Measurements from ENCODE around the gene KIF4A.

KIF4A gene

DNA sequence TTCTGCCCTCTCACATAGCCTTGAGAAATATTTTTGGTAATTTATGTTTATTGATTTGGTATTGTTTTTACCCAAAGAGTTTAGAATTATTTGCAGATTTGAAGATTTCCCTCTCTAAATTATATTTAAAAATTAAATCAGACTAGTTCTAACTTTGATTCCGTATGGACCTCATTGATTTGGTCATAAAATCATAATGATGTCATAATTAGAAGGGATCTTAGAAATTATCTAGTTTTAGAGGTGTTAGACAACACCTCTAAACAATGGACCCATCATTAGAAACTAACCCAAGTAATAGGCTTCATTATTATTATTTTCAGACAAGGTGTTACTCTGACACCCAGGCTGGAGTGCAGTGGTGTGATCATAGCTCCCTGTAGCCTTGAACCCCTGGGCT, 178.8 kb downstream of the KIF4A start:
- H3K79me2 ChIP-seq (ENCODE audit: low read length) = no peaks in the 10 kb centered on the region
- no peaks in the 10 kb centered on the region for H4K20me1 ChIP-seq (ENCODE audit: insufficient read depth, low read length)
- H3K4me2 ChIP-seq (ENCODE audit: low read length) = no peak overlapping the region
- H3K27me3 ChIP-seq (ENCODE audit: low read depth, low read length) = no peaks in the 10 kb centered on the region
- no peaks in the 10 kb centered on the region for H3K9me3 ChIP-seq (ENCODE audit: insufficient read depth, low read length)
- H3K36me3 ChIP-seq (replicated peaks; ENCODE audit: low read depth, low read length) = no peaks in the 10 kb centered on the region
- H3K9ac ChIP-seq (ENCODE audit: low read length) = no peak overlapping the region
- H3K4me3 ChIP-seq (ENCODE audit: low read length) = no peak overlapping the region
- no peak overlapping the region for H2AFZ ChIP-seq (ENCODE audit: low read depth, low read length)
- peaks cover 6% of the 10 kb centered on the region; the same call in 1 of the 2 replicates for H3K4me1 ChIP-seq (ENCODE audit: low read length)
- TF ChIP-seq, protein P1, sequence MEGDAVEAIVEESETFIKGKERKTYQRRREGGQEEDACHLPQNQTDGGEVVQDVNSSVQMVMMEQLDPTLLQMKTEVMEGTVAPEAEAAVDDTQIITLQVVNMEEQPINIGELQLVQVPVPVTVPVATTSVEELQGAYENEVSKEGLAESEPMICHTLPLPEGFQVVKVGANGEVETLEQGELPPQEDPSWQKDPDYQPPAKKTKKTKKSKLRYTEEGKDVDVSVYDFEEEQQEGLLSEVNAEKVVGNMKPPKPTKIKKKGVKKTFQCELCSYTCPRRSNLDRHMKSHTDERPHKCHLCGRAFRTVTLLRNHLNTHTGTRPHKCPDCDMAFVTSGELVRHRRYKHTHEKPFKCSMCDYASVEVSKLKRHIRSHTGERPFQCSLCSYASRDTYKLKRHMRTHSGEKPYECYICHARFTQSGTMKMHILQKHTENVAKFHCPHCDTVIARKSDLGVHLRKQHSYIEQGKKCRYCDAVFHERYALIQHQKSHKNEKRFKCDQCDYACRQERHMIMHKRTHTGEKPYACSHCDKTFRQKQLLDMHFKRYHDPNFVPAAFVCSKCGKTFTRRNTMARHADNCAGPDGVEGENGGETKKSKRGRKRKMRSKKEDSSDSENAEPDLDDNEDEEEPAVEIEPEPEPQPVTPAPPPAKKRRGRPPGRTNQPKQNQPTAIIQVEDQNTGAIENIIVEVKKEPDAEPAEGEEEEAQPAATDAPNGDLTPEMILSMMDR (IDR thresholded peaks at IDR 0.05; ENCODE audit: low read depth, low read length) = no peak
- TF ChIP-seq EZH2phosphoT487 (IDR thresholded peaks at IDR 0.05; ENCODE audit: low read depth) = no peak
- H3K27ac ChIP-seq (ENCODE audit: low read length) = no peak overlapping the region
